HG03520 (cell line): Measurements from ENCODE around the gene REEP5.
"Not testable (repeated sequence)": the region's sequence is repeated elsewhere in the genome, so short reads cannot be mapped to it uniquely, and the experiment has no call there.

ENCODE experiments used
- ATAC-seq: cut with Tn5 transposase; IDR thresholded peaks from one replicate; pipeline ENCODE4 v1.9.1; 2021; ENCODE audit warnings: mild to moderate bottlenecking, moderate library complexity; ENCODE audit not compliant: unreplicated experiment

The REEP5 gene

GRCh38 chr5:112933651-112934365, 11.8 kb upstream of the REEP5 start:
- no peak for ATAC-seq

- ATAC-seq: no peak
Measured at GRCh38 chr5:112933105-112933504, 11.1 kb upstream of the REEP5 start.

- ATAC-seq: no peak
Measured at GRCh38 chr5:112931473-112931872, 9.4 kb upstream of the REEP5 start.

- peak; percentile 46 for ATAC-seq
Measured at GRCh38 chr5:112930082-112930344, 8.0 kb upstream of the REEP5 start.

GRCh38 chr5:112929336-112930081, 7.5 kb upstream of the REEP5 start:
- ATAC-seq: peak; percentile 65

GRCh38 chr5:112923988-112924387, 2.0 kb upstream of the REEP5 start:
- no peak for ATAC-seq

- ATAC-seq: peak; percentile 36
Measured at GRCh38 chr5:112923148-112923917, 1.3 kb upstream of the REEP5 start.

GRCh38 chr5:112921026-112921832, 798 bp downstream of the REEP5 start:
- peak; percentile 24 for ATAC-seq

GRCh38 chr5:112919972-112920371, 2.1 kb downstream of the REEP5 start:
- no peak for ATAC-seq

GRCh38 chr5:112918679-112919078, 3.3 kb downstream of the REEP5 start:
- no peak for ATAC-seq

- no peak for ATAC-seq
Measured at GRCh38 chr5:112918136-112918535, 3.9 kb downstream of the REEP5 start.

- ATAC-seq: no peak
Measured at GRCh38 chr5:112917453-112917995, 4.5 kb downstream of the REEP5 start.

GRCh38 chr5:112915831-112916230, 6.2 kb downstream of the REEP5 start:
- no peak for ATAC-seq

GRCh38 chr5:112914584-112914983, 7.4 kb downstream of the REEP5 start:
- ATAC-seq: no peak

GRCh38 chr5:112910529-112910928, 11.5 kb downstream of the REEP5 start:
- no peak for ATAC-seq

- no peak for ATAC-seq
Measured at GRCh38 chr5:112908854-112909253, 13.2 kb downstream of the REEP5 start.

GRCh38 chr5:112907166-112907631, 14.8 kb downstream of the REEP5 start:
- no peak for ATAC-seq

- no peak for ATAC-seq
Measured at GRCh38 chr5:112906637-112907036, 15.4 kb downstream of the REEP5 start.

- ATAC-seq: not testable (repeated sequence)
Measured at GRCh38 chr5:112904996-112905395, 17.0 kb downstream of the REEP5 start.

- ATAC-seq: no peak
Measured at GRCh38 chr5:112902561-112902960, 19.5 kb downstream of the REEP5 start.

- ATAC-seq: no peak
Measured at GRCh38 chr5:112895682-112896081, 26.3 kb downstream of the REEP5 start.
